Measurements from ENCODE around the gene VCL.
"Not testable (repeated sequence)": the region's sequence is repeated elsewhere in the genome, so short reads cannot be mapped to it uniquely, and the experiment has no call there.

VCL gene

DNA sequence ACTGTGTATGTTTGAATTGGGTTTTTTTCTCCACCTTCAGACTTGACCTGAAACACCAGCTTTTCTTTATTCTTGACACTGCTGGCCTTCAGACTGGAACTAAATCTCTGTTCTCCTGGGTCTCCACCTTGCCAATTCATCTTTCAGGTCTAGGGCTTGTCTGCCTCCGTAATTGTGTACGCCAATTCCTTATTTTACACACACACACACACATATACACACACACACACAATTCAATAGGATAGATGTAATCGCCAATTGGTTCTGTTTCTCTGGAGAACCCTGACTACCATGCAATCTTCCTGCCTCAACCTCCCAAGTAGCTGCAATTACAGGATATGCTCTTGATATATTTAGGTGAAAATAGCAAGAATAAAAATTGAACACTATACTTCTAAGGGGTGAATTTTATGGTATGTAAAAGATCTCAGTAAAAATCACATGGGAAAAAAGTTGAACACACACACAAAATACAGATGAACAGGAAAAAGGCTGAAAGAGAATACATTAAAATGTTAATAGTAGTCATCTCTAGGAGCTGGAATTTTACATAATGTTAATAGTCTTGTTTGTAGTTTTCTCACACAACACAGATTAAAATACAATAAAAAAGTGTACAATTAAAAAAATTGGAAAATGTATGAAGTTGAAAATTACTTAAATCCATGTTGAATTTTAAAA is 6.6 kb upstream of the VCL start:
- Mint-ChIP-seq H3K4me1 (peaks cover 36% of the 10 kb centered on the region), H3K9me3 (no peaks in the 10 kb centered on the region), H3K36me3 (no peaks in the 10 kb centered on the region), H3K27ac (no peak overlapping the region), H3K4me3 (no peak overlapping the region)
- ATAC-seq (no peak), DNase-seq (ENCODE audit: low spot score in 2 of 2) (no peak)

DNA sequence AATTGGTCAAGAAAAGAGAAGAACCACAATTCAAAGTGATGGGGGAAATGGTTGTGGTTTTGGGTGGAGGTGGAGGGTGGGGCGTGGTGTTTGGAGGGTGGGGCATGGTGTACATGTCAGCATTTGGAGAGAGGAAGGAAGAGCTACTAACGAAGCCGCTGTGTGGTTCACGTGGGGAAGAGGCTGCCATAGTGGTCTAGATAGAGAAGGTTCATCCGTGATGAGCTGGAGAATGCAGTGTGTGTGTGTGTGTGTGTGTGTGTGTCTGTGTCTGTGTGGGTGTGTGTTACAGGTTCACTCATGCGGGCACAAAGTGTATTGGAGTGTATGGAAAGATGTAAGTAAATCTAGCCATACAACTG is 6.1 kb upstream of the VCL start:
- H3K4me3 Mint-ChIP-seq = no peak overlapping the region
- peaks cover 36% of the 10 kb centered on the region for H3K4me1 Mint-ChIP-seq

DNA sequence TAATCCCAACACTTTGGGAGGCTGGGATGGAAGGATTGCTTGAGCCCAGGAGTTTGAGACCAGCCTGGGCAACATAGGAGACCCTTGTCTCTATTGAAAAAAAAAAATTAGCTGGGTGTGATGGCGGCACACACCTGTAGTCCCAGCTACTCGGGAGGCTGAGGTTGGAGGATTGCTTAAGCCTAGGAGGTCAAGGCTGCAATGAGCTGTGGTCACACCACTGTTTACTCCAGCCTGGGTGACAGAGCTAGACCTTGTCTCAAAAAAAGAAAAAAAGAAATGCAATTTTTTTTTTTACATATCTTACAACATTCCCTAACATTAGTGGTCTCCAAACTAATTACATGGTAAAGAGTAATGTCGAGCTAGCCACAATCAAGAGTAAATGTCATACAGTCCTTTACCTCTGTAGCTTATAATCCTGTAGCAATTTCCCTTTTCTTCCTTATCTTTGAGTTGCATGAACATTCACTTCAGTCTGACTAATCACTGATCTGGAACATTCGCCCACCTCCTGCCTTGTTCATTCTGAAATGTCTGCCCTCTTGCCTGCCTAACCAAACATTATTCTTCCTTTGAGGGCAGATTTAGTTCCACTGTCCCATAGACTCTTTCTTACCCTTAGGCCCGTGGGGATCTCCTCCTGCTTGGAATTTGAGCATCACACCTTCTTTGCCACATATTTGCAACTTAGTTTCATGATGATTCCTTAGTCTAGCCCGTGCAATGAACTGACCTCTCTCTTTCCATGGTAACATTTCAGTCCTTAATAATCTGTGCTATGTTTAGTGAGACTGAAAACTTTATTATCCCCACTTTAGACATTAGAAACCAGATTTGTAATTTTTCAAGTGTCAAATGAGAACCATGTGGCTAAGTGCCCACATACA is 4.8 kb upstream of the VCL start:
- DNase-seq (ENCODE audit: low spot score in 2 of 2) = no peak
- ATAC-seq = no peak

More for the DNA sequence above, 6.1 kb upstream of the VCL start:
- Mint-ChIP-seq H3K9me3 (no peaks in the 10 kb centered on the region), H3K36me3 (no peaks in the 10 kb centered on the region), H3K27ac (no peak overlapping the region)
- DNase-seq (ENCODE audit: low spot score in 2 of 2) (peak; percentile 34 to 81), ATAC-seq (peak; percentile 98)

GRCh38 chr10:73995035-73995358 is 2.9 kb upstream of the VCL start:
- Mint-ChIP-seq H3K9me3 (no peaks in the 10 kb centered on the region), H3K27ac (peak overlapping the region; percentile 47), H3K4me1 (peaks cover 51% of the 10 kb centered on the region), H3K4me3 (no peak overlapping the region), H3K36me3 (peaks cover 5% of the 10 kb centered on the region)
- DNase-seq (ENCODE audit: low spot score in 2 of 2) (no peak), ATAC-seq (no peak)

More for the DNA sequence above, 4.8 kb upstream of the VCL start:
- H3K9me3 Mint-ChIP-seq = no peaks in the 10 kb centered on the region
- H3K4me1 Mint-ChIP-seq = peaks cover 36% of the 10 kb centered on the region
- H3K27ac Mint-ChIP-seq = no peak overlapping the region
- H3K4me3 Mint-ChIP-seq = no peak overlapping the region
- no peaks in the 10 kb centered on the region for H3K36me3 Mint-ChIP-seq

GRCh38 chr10:73997461-73997786 is 492 bp upstream of the VCL start:
- DNase-seq (ENCODE audit: low spot score in 2 of 2) = no peak
- H3K27ac Mint-ChIP-seq = peak overlapping the region; percentile 95
- peak; percentile 78 for ATAC-seq
- peaks cover 16% of the 10 kb centered on the region for H3K36me3 Mint-ChIP-seq
- H3K4me1 Mint-ChIP-seq = peaks cover 57% of the 10 kb centered on the region
- H3K9me3 Mint-ChIP-seq = no peaks in the 10 kb centered on the region
- peak overlapping the region; percentile 92 for H3K4me3 Mint-ChIP-seq

- peaks cover 26% of the 10 kb centered on the region for H3K36me3 Mint-ChIP-seq
- H3K4me3 Mint-ChIP-seq = peak overlapping the region; percentile 92
- H3K9me3 Mint-ChIP-seq = no peaks in the 10 kb centered on the region
- H3K4me1 Mint-ChIP-seq = peaks cover 49% of the 10 kb centered on the region
- peak overlapping the region; percentile 95 for H3K27ac Mint-ChIP-seq
- DNase-seq (ENCODE audit: low spot score in 2 of 2) = no peak
- no peak for ATAC-seq
These were observed 660 bp downstream of the VCL start for GRCh38 chr10:73998623-73998928.

GRCh38 chr10:73998929-73999691 is 1.2 kb downstream of the VCL start:
- ATAC-seq (no peak), DNase-seq (ENCODE audit: low spot score in 2 of 2) (no peak)
- Mint-ChIP-seq H3K27ac (peak overlapping the region; percentile 95), H3K4me3 (peak overlapping the region; percentile 92), H3K9me3 (no peaks in the 10 kb centered on the region), H3K36me3 (peaks cover 26% of the 10 kb centered on the region), H3K4me1 (peaks cover 46% of the 10 kb centered on the region)

DNA sequence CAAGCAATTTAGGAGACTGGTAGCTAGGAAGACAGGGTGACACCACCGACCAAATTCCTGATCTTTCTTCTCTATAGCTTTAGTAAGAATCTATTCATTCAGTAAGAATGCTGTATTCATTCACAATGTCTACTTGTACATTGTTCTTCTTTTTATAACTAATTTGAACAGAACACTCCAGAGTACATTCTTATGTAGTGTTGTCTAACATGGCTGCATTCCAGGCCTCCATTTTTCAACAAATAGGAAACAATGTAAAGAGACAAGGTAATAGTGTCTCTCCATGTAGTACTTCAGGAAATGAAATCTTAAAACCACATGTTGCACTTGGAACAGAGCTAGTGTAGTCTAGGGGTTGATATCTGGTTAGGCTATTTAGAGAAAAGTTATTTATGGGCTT is 1.8 kb downstream of the VCL start:
- Mint-ChIP-seq H3K4me3 (peak overlapping the region; percentile 92), H3K36me3 (peaks cover 26% of the 10 kb centered on the region), H3K9me3 (no peaks in the 10 kb centered on the region), H3K27ac (peak overlapping the region; percentile 95), H3K4me1 (peaks cover 45% of the 10 kb centered on the region)
- ATAC-seq (no peak), DNase-seq (ENCODE audit: low spot score in 2 of 2) (no peak)

- H3K4me3 Mint-ChIP-seq = peak overlapping the region; percentile 92
- DNase-seq (ENCODE audit: low spot score in 2 of 2); H3K27ac Mint-ChIP-seq; ATAC-seq; H3K9me3 Mint-ChIP-seq: not testable (repeated sequence)
- H3K36me3 Mint-ChIP-seq = peaks cover 26% of the 10 kb centered on the region
- peaks cover 39% of the 10 kb centered on the region for H3K4me1 Mint-ChIP-seq
These were observed 2.3 kb downstream of the VCL start for GRCh38 chr10:74000244-74000643.

DNA sequence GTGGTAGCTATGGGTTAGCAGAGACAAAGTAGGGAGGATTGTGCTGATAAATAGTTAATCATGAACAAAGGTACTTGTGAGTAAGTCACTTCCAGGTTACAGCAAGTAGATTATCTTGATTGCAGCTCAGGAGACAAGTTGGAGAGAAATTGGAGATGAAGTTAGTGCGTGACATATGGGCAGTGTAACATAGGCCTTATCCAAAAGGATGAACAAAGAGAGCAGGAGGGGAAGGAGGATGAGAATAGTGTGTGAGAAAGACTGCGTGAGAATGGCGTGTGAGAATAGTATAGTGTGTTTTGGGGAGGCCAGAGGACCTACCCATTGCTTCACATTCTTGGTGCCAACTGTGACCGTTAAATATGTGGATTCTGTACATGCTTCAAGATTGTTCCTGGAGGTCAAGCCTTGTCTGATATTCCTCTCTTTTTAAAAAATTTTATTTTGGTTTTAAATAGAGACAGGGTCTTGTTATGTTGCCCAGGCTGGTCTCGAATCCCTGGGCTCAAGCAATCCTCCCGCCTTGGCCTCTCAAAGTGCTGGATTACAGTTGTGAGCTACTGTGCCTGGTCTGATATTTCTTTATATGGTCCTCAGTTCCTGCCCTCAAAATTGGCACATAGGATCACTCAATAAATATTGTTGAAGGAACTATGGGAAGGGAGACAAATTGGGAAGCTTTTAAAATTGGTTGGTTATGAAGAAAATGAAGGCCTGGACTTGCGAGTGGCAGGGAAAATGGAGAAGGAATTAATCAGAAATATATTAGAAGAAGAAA is 3.2 kb downstream of the VCL start:
- ATAC-seq = no peak
- Mint-ChIP-seq H3K27ac (peak overlapping the region; percentile 6), H3K36me3 (peaks cover 26% of the 10 kb centered on the region), H3K9me3 (no peaks in the 10 kb centered on the region), H3K4me1 (peaks cover 36% of the 10 kb centered on the region), H3K4me3 (no peak overlapping the region)
- no peak for DNase-seq (ENCODE audit: low spot score in 2 of 2)

DNA sequence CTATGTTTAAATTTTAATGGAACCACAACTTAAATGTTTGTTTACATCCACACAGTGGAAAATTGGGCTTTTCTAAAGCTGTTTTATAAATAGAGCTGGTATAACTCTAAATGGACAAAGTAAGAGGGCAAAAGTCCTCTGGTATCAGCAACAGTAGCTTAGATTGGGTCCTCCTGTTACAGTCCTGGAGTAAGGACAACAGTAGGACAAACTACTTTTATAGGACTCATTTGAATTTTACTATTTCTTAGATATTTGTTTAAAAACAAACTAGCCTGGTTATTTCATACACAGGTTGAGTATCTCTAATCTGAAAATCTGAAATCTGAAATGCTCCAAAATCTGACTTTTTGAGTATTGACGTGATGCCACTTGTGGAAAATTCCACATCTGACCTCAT is 8.4 kb downstream of the VCL start:
- Mint-ChIP-seq H3K9me3 (no peaks in the 10 kb centered on the region), H3K27ac (no peak overlapping the region), H3K4me3 (no peak overlapping the region), H3K4me1 (peaks cover 22% of the 10 kb centered on the region), H3K36me3 (peaks cover 32% of the 10 kb centered on the region)
- DNase-seq (ENCODE audit: low spot score in 2 of 2) (no peak), ATAC-seq (no peak)

GRCh38 chr10:74008212-74008731 is 10.4 kb downstream of the VCL start:
- H3K4me1 Mint-ChIP-seq = peaks cover 31% of the 10 kb centered on the region
- DNase-seq (ENCODE audit: low spot score in 2 of 2) (no peak), ATAC-seq (peak; percentile 82)
- H3K4me3 Mint-ChIP-seq = no peak overlapping the region
- no peak overlapping the region for H3K27ac Mint-ChIP-seq
- H3K36me3 Mint-ChIP-seq = peaks cover 22% of the 10 kb centered on the region
- no peaks in the 10 kb centered on the region for H3K9me3 Mint-ChIP-seq

DNA sequence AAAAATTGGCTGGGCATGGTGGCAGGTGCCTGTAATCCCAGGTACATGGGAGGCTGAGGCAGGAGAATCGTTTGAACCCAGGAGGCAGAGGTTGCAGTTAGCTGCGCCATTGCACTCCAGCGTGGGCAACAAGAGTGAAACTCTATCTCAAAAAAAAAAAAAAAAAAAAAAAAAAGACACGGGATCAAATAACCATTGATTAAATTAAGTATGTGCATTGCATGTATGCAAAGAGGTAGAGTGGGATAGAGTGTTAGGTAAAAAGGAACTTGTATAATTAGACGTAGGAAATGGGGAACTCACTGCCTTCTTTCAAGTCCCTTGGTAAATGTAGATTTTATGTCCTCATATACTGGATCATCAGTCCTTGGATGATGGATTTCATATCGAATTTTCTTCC is 13.1 kb downstream of the VCL start:
- peaks cover 26% of the 10 kb centered on the region for H3K36me3 Mint-ChIP-seq
- DNase-seq (ENCODE audit: low spot score in 2 of 2) (no peak), ATAC-seq (no peak)
- no peaks in the 10 kb centered on the region for H3K9me3 Mint-ChIP-seq
- peak overlapping the region; percentile 54 for H3K27ac Mint-ChIP-seq
- H3K4me1 Mint-ChIP-seq = peaks cover 31% of the 10 kb centered on the region
- H3K4me3 Mint-ChIP-seq = no peak overlapping the region

DNA sequence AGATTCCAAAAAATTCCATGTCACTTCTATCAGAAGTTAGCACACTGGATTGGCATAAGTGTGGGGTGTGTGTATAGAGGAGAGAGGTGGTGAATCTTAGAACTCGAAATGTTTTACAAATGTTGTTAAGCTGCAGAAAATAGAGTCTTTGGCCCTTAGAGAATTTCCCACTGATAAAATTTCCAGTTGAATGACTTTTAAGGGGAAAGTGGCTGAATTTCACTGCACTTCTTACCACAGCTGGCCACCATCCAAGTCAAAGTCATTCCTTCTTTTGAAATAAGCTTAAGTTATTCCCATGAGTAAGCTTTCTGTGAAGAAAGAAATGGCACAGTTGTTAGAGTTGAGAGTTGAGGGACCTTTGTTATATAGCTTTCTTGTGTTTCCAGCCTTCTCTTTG is 13.9 kb downstream of the VCL start:
- Mint-ChIP-seq H3K27ac (no peak overlapping the region), H3K36me3 (peaks cover 26% of the 10 kb centered on the region), H3K4me3 (no peak overlapping the region), H3K4me1 (peaks cover 31% of the 10 kb centered on the region), H3K9me3 (no peaks in the 10 kb centered on the region)
- ATAC-seq (no peak), DNase-seq (ENCODE audit: low spot score in 2 of 2) (no peak)

- Mint-ChIP-seq H3K36me3 (peaks cover 21% of the 10 kb centered on the region), H3K27ac (no peak overlapping the region), H3K4me3 (no peak overlapping the region), H3K4me1 (peaks cover 31% of the 10 kb centered on the region), H3K9me3 (no peaks in the 10 kb centered on the region)
- DNase-seq (ENCODE audit: low spot score in 2 of 2) = no peak
- no peak for ATAC-seq
These were observed 14.6 kb downstream of the VCL start for GRCh38 chr10:74012480-74012879.
